ENCODE results near the gene COL6A2.
"Not testable (repeated sequence)": the region's sequence is repeated elsewhere in the genome, so short reads cannot be mapped to it uniquely, and the experiment has no call there.

The COL6A2 gene

DNA sequence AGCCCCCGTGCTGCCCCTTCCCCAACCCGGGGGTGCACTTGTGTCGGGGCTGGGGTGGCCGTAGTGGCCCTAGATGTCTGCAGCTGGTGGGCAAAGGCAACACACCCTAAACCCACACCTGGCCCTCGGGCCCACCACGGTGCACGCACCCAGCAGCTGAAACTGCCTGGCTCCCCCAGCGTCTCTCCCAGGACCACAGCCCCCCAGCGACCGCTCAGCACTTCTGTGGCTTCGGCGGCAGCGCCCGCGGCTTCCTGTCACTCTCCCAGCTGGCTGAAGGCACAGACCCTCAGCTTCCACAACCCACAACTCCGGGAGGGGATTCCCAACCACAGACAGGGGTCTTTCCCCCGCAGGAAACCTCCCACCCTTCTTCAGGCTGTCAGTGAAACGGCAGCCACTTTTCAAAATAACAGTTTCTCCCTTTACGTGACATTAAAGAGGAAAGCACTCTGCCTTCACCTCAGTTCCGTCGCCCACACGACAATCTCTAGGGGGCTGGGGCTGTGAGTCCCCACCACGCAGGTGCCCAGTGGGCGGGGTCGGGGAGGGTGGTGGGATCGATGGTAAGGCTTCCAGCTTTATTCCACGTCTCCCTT, 40.7 kb upstream of the COL6A2 start:
- H3K4me3 ChIP-seq (ENCODE audit: low read length), result no peak overlapping the region
- TF ChIP-seq ZNF274 (IDR thresholded peaks at IDR 0.05; ENCODE audit: low read depth, low read length), result no peak

DNA sequence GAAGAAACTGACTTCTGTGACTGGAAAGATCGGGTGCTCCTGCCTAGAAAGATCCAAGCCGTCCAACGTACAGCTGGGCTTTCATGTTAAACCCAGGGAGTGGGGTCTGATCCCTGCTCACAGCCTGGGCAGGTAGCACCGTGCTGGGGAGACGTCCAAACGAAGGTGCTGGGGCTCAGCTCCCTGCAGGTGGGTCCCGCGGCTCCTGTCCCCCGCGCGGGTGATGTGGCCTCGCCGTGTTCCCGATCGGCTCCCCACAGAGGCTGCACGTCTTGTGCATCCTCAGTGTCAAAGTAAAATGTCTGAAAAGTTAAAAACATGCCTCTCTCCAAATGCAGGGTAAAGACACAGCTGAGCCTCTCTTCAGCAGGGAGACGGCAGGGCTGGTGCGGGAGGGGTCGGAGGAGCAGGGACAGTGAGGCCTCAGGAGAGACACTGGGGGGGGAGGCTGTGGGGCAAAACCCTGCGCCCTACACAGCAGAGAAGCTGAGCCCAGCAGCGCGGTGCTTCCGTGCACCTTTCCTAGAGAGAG, 40.1 kb upstream of the COL6A2 start:
- no peak for TF ChIP-seq ZNF274 (IDR thresholded peaks at IDR 0.05; ENCODE audit: low read depth, low read length)
- no peak overlapping the region for H3K4me3 ChIP-seq (ENCODE audit: low read length)

DNA sequence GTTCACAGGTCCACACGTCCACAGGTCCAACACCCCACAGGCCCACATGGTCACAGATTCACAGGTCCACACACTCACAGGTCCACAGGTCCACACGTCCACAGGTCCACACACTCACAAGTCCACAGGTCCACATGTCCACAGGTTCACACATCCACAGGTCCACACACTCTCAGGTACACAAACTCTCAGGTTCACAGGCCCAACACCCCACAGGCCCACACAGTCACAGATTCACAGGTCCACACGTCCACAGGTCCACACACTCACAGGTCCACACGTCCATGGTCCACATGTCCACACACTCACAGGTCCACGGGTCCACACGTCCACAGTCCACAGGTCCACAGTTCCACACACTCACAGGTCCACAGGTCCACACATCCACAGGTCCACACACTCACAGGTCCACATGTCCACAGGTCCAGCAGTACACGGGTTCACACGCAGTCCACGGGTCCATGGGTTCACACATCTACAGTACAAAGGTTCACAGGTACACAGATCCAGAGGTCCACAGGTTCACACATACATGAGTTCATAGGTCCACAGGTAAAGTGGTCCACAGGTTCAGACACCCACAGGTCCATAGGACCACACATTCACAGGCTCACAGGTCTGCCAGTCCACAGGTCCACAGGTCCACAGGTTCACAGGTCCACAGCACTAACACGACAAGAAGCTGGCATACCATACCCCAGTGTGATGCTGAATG, 39.3 kb upstream of the COL6A2 start:
- no peak overlapping the region for H3K4me3 ChIP-seq (ENCODE audit: low read length)
- TF ChIP-seq ZNF274 (IDR thresholded peaks at IDR 0.05; ENCODE audit: low read depth, low read length), result no peak

DNA sequence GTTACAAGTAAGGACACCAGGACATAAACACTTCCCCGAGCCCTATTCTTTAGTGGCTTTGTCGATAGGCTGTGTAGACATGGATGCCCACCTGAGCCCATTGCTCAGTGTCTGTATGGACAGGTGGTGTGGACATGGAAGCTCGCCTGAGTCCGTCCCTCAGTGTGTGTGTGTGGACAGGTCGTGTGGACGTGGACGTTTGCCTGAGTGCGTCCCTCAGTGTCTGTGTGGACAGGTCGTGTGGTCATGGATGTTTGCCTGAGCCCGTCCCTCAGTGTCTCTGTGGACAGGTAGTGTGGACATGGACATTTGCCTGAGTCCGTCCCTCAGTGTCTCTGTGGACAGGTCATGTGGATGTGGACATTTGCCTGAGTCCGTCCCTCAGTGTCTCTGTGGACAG, 38.7 kb upstream of the COL6A2 start:
- TF ChIP-seq ZNF274 (IDR thresholded peaks at IDR 0.05; ENCODE audit: low read depth, low read length), result no peak
- no peak overlapping the region for H3K4me3 ChIP-seq (ENCODE audit: low read length)

DNA sequence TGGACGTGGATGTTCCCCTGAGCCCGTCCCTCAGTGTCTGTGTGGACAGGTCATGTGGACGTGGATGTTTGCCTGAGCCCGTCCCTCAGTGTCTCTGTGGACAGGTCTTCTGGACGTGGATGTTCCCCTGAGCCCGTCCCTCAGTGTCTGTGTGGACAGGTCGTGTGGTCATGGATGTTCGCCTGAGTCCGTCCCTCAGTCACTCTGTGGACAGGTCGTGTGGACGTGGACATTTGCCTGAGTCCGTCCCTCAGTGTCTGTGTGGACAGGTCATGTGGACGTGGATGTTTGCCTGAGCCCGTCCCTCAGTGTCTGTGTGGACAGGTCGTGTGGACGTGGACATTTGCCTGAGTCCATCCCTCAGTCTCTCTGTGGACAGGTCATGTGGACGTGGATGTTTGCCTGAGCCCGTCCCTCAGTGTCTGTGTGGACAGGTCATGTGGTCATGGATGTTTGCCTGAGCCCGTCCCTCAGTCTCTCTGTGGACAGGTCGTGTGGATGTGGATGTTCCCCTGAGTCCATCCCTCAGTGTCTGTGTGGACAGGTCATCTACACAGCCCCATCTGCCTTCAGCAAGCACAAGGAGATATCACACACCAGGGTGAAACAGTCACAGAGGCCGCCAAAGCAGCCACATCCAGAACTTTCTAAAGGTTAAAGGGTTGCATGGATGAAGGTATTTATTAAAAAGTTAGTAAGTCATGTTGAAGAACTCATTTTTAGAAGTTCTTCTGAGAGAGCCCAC, 38.0 kb upstream of the COL6A2 start:
- not testable (repeated sequence) for H3K4me3 ChIP-seq (ENCODE audit: low read length)

DNA sequence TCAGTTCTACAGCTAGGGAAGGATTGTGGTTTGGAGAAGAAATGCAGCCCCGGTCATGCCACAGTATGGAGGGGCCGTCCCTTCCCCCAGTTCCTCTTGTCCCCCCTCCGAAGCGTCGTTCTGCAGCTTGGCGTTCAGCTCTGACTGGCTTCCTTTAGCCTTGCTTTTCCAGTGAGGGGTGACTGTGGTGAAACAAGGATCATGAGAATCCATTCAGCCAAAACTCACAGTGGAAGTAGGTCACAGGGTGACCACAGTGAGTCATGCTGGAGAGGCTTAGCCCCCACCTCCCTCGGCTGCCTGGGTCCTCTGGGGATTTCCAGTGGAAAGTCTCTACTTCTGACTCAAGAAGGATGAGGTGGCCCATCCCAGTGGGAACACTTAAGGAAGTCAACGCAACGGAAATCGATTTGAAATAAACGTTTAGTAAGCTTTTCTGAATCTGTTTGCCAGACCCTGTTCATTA, 37.3 kb upstream of the COL6A2 start:
- H3K4me3 ChIP-seq (ENCODE audit: low read length), result no peak overlapping the region
- TF ChIP-seq ZNF274 (IDR thresholded peaks at IDR 0.05; ENCODE audit: low read depth, low read length), result no peak

DNA sequence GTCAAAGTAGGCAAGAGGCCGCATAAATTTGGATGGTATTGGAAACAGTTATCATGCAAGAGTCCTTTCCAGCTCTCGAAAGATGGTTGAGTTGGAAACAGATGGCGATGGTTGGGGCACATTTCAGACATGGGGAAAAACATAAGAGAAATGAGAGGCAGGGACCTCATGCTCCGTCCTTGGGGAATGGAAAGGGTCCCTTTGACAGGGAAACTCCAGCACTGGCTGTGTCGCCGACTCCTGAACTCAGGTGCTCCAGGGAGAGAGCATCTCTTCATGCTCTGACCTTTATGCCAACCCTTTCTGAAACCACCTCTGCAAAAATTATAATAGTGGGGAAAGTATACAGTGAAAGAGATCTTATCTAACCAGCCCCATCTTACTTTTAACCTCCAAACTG, 36.8 kb upstream of the COL6A2 start:
- no peak for TF ChIP-seq ZNF274 (IDR thresholded peaks at IDR 0.05; ENCODE audit: low read depth, low read length)
- no peak overlapping the region for H3K4me3 ChIP-seq (ENCODE audit: low read length)

DNA sequence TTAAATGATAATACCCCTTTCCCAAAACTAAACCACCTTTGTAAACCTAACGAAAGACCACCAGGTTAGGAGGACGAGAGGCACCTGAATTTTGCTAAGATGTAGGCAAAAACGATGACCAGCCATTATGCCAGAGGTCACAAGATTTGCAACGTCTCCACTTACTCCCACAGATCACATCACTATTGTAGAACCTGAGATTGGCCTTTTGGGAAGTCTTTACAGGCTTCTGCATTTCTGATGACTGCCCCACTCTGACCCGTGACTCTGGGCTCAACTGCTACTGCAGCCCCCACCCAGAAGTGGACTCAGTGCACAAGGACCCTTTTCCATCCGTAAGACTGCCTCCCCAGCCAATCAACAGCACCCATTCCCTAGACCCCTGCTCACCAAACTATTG, 36.4 kb upstream of the COL6A2 start:
- no peak for TF ChIP-seq ZNF274 (IDR thresholded peaks at IDR 0.05; ENCODE audit: low read depth, low read length)
- no peak overlapping the region for H3K4me3 ChIP-seq (ENCODE audit: low read length)

DNA sequence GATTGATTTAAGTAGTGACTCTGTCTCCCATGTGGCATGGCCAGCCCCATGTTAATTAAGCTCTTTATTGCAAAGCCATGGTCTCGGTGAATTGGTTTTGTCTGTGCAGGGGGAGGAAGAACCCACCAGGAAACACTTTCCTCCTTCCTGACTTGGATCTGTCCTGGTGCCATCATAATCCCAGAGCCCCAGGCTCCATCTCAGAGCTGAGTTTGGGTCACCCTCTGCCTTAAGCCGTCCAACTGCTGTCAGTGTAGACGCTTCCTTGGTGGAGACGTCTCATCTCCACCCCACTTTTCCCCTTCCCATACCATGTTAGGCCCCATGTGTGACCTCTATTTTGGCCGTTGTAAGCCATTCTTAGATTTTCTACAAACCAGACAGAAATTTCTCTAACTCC, 36.0 kb upstream of the COL6A2 start:
- H3K4me3 ChIP-seq (ENCODE audit: low read length), result no peak overlapping the region
- no peak for TF ChIP-seq ZNF274 (IDR thresholded peaks at IDR 0.05; ENCODE audit: low read depth, low read length)

DNA sequence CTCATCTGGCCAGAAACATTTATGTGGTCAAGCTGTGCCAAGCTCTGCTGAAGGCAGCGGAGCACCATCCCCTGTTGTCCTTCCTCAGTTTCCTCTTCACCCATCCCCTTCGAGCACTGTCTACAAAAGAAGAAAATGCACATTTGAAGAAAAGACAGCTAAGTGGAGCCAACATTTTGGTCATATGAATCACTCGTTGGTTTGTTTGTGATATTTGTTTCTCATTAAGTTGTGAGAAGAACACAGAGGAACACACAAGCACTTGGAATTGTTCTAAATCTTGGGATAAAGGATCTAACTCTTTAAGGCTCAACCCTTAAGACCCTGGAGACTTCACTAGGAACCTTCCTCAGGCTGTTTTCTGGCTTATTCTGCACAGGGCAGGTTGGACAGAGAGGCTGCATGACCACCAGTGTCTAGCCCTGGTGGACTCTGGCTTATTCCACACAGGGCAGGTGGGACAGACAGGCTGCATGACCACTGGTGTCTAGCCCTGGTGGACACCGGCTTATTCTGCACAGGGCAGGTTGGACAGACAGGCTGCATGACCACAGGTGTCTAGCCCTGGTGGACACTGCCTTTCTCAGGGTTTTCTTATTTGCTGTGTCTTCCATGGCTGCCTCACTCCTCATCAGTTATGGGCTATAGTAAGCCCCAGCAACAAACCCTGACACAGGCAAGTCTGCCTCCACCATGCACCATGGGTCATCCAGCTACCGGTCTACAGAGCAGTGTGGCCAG, 35.3 kb upstream of the COL6A2 start:
- no peak overlapping the region for H3K4me3 ChIP-seq (ENCODE audit: low read length)
- TF ChIP-seq ZNF274 (IDR thresholded peaks at IDR 0.05; ENCODE audit: low read depth, low read length), result no peak

DNA sequence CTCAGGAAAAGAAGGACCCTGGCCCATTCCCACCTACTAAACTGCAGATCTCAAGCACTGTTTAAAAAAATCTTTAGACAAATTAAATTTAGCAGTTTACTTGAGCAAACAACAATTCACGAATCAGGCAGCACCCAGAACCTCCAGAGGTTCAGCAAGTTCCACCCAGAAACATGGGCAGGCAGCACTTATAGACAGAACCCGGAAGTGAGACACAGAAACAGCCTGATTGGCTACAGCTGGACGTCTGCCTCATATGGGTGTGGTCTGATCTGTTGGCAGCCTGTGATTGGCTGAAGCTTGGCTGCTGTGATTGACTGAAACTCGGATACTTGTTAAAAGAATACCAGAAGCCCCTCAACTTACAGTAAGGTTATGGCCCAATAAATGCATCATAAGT, 34.7 kb upstream of the COL6A2 start:
- TF ChIP-seq ZNF274 (IDR thresholded peaks at IDR 0.05; ENCODE audit: low read depth, low read length), result no peak

DNA sequence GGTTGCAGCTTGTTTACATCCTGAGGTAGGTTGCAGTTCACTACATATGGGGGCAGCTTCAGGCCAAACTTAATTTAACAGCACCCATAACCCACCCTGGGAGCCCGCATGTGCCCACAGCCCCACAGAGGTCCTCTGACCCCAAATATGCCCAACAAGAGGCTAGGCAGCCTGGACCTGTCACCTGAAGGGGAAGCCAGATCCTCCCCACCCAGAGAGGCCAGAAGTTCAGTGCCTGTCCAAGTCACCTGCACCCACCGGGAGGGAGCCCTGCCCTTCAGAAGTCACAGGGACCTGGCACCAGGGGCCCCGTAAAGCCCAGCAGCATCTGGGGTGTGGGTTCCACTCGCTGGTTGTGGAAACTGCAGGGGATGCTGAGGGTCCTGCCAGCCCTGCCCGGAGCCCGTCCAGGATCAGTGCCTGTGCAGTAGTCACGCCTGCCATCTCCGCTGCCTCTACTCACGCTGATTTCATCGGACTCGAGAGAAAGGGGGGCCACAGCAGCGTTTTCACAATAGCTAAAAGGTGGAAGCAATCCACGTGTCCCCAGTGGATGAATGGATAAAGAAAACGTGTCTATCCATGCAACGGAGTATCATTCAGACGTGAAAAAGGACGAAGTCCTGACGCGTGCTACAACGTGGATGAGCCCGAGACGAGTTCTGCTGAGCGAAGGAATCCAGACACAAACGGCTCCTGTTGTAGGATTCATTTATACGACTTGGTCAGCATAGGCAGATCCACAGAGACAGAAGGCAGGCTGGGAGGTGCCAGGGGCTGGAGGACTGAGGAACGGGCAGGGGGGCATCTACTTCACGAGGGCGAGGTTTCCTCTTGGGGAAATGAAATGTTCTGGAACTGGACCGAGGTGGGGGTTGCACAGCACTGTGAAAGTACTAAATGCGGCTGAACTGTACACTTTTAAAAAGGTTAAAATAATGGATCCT, 33.9 kb upstream of the COL6A2 start:
- no peak overlapping the region for H3K4me3 ChIP-seq (ENCODE audit: low read length)
- TF ChIP-seq ZNF274 (IDR thresholded peaks at IDR 0.05; ENCODE audit: low read depth, low read length), result no peak

More for the DNA sequence above, 34.7 kb upstream of the COL6A2 start:
- H3K4me3 ChIP-seq (ENCODE audit: low read length), result no peak overlapping the region

DNA sequence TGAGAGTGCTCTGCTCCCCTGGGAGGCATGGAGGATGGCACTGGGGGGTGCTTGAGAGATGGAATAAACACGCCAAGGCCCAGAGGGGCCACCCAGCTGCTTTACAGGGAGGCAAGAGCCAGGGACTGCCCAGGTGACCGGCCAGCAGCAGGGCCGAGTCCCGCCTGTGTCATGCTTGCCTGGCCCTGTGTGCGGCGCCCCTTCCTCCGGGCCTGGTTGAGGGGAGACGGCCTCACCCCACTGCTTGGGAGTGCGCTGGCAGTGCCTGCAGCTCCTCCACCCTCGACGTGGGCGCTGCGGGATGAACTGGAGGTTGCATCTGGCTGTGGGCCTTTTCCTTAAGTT, 33.1 kb upstream of the COL6A2 start:
- H3K4me3 ChIP-seq (ENCODE audit: low read length), result no peak overlapping the region
- TF ChIP-seq ZNF274 (IDR thresholded peaks at IDR 0.05; ENCODE audit: low read depth, low read length), result no peak
